ENCODE results near the gene PDE6H. TPM values are rescaled to one million over a fixed set of nuclear protein-coding genes. Genes with fewer than 3 reads are reported as not detected.

PDE6H gene
- total RNA-seq = not detected in 2 replicates

DNA sequence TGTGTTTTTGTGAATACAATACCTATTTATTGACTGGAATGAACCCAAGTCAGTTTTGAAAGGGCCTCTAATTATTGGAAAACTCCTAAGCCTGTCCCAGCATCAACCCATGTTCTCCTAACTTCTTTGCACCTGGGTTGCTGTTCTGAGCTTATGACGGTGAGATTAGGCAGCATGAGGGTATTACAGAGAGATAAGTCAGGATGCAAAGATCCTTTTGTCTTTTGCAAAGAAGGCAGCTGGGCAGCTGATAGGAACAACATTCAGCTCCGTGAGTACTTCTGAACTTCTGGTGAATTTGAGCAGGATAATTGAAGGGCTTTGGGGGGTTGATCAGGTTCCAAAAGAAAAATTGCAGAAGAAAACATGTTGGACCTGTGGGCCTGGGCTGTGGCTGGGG, at the start of gene PDE6H:
TSS of gene PDE6H (plus strand) at position 227 of the 400 bp plus-strand sequence. CDS start 4,971 bp downstream, outside the sequence.
- no peak for DNase-seq (ENCODE audit: low read depth in 2 of 2)

DNA sequence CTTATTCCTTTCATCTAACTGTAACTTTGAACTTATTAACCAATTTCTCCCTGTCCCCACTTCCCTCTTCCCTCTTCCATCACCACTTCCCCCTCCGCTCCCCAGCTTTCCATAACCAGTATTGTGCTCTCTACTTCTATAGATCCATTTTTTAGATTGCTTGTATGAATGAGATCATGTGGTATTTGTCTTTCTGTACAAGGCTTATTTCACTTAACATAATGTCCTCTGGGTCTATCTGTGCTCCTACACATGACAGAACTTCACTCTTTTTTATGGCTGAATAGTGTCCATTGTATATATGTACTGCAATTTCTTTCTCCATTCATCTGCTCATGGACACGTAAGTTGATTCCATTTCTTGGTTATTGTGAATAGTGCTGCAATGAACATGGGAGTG, 48.9 kb upstream of the PDE6H start:
- no peak for DNase-seq (ENCODE audit: low read depth in 2 of 2)

DNA sequence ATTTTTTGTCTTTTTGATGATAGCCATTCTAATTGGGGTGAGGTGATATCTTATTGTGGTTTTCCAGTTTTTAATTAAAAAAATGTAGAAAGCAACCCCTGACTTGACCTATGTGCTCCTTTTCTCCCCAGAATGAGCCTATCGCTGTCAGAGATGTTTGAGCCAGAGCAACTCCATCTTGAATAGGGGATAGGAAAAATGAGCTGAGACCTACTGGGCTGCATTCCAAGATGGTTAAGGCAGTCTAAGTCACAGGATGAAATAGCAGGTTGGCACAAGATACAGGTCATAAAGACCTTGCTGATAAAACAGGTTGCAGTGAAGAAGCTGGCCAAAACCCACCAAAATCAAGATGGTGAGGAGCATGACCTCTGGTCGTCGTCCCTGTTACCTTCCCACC, 48.3 kb upstream of the PDE6H start:
- DNase-seq (ENCODE audit: low read depth in 2 of 2) = no peak

DNA sequence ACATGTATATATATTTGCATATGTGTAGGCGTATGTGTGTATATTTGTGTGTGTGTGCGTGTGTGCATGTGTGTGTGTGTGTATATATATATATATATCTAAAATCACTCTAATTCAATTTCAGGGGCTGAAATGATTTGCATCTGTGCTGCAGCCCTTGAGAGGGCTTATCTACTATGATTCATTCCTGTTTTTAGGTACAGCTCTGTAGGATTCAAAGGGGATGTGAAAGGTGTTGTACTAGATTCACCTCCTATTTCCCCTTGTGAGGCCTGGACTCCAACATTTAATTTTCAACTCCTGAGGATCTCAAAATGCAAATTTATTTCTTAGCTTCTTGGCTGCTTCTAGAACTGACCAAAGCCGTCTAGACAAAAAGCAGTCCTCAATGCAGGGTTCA, 45.6 kb upstream of the PDE6H start:
- no peak for DNase-seq (ENCODE audit: low read depth in 2 of 2)

DNA sequence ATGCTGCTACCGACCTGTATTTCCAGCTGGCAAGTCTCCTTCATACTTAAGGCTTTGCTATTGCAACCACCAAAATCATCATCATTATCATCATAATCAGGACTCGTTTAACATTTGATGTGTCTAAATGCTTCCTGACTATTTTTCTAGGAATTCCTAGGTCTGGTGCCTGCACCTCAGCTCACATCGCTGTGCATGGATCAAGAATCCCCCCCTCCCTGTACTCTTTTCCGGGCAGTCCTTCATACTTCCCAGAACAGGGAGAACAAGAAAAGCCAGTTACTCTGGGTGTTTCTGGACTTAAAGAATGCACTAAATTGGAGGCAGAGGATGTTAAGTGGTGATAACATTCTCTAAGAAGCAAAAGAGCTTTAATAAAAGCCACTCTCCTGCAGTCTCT, 43.9 kb upstream of the PDE6H start:
- no peak for DNase-seq (ENCODE audit: low read depth in 2 of 2)

DNA sequence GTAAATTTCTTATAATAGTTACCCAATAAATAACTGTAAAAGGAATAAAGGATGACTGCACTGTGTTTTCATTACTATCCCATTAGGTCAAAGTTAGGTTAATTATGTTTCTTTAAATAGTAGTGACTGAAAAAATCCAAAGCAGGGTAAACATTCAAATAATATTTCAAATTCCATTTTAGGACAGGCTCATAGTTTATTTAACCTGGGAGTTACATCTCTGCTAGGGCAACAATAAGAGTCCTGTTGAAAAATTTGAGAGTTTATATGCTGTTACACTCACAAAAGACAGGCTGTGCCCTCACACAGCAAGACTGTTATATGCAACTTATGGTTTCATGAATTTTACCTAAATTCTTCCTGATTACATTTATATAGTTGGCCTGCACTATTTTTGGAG, 42.5 kb upstream of the PDE6H start:
- DNase-seq (ENCODE audit: low read depth in 2 of 2) = no peak

DNA sequence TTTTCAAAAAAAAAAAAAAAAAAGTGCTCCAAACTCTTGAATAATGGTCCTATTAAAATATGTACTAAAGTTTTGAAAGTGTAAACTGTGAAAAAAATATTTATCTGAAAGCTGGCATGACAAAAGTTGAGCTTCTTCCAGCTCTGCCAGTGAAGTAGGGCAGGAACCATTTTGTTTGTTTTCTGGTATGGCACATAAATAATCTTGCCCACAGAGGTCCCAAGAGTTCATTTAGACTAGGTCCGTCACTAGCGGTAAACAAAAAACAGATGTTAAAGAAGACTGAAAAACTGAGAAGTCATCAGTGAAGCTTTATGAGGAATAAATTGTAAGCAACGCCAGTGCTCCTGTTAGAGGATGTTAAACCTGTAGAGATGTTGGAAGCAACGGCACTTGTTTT, 41.5 kb upstream of the PDE6H start:
- DNase-seq (ENCODE audit: low read depth in 2 of 2) = no peak

DNA sequence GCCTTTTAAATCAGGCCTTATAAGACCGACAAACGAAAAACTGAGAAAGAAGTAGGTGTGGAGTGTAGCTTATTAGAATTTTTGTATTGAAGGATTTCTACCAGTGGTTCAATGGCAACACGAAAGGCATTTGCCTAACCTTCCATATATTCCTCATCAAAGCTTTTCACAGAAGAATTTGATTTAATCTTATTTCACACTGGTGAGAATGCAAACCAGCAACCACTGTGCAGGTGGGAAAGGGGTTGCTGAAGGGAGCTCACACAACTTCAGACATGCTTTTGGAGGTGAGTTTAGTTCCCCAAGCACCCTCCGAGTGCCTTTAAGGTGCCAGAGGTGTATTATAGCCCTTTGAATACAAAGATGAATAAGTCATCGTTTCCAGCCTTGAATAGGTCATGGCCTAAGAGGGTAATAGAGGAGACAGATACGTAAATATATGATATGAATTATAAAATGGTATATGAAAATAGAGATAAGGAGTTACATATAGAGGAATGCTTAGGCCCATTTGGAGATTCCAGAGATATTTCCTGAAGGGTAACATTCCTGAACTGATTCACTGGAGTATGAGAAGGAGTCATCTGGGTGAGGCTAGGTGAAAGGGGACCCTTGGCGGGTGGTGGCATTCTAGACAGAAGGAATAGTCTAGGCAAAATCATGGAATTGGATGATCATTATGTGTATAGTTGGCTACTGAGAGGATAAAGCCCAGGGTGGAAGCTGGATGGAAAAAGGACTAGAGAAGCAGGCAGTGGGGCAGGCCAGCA, 40.9 kb upstream of the PDE6H start:
- no peak for DNase-seq (ENCODE audit: low read depth in 2 of 2)

DNA sequence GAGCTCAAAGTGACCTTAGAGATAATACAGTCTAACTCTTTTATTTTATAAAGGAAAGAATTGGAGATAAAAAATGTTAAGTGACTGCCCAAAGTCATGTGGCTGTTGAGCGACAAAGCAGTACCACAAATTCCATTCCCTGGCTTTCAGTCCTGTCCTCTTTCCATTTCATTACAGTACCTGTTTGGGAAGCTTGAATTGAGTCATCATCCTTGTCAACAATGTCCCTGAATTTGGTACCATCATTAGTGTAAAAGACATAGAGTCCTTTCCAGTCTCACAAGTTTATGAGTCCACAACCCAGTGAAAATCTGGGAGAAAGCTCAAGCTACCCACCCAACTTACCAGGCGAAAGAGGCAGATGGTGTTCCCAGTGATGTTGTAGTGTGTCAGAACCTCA, 38.3 kb upstream of the PDE6H start:
- DNase-seq (ENCODE audit: low read depth in 2 of 2) = no peak

DNA sequence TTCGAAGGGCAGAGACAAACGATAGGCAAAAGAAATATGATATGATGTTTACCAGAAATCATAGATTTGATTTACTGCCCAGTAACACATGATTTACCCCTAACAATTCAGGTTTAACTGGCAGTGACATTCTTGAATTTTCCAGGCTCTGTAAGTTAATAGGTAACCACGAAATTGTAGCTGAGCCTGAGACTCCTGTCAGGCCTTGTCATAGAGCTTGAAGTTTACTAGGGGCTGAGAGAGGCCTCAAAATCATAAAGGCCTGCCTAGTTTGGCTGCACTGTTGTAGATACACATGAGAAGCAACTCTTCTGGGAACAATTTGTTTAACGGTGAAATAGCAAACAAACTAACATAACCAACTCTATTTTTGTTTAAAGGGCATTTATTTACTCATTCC, 37.8 kb upstream of the PDE6H start:
- no peak for DNase-seq (ENCODE audit: low read depth in 2 of 2)

DNA sequence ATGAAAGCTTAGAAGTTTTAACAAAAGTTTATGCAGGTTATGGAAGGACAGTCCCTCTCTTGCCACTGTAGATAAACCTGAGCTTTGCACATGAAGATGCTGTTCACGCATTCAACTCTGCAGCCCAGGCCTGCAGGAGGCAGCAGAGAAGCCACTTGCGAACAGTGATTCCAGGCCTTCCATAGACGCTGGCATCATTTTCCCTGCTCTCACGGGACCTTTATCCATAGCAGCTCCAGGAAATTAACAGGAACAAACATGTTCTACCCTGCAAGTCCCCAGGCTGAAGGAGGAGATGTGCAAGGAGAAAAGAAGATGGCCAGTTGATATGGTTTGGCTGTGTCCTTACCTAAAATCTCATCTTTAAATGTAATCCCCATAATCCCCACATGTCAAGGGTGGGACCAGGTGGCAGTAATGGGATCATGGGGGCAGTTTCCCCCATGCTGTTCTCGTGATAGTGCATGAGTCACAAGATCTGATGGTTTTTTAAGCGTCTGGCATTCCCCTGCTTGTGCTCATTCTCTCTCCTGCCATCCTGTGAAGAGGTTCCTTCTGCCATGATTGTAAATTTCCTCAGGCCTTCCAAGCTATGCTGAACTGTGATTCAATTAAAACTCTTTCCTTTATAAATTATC, 36.5 kb upstream of the PDE6H start:
- DNase-seq (ENCODE audit: low read depth in 2 of 2) = peak in 1 of 2 donors; percentile 30

DNA sequence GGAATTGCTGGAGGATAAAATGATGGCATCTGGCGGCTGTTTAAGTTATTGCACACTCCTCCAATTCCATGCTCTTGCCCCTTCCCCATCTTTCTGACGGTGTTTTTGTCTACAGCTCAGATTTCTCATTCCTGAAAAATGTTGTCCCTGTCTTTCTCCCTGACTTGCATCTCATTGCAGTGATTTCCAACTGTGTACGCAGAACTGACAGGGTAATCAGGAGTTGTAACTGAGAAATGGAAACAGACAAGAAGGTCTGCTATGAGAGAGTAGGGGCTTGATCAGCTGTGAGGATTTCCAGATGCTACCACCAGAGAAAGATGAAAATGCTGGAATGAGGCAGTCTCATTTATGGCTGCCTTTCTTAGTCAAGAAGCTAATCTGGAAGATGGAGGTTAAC, 35.8 kb upstream of the PDE6H start:
- no peak for DNase-seq (ENCODE audit: low read depth in 2 of 2)

DNA sequence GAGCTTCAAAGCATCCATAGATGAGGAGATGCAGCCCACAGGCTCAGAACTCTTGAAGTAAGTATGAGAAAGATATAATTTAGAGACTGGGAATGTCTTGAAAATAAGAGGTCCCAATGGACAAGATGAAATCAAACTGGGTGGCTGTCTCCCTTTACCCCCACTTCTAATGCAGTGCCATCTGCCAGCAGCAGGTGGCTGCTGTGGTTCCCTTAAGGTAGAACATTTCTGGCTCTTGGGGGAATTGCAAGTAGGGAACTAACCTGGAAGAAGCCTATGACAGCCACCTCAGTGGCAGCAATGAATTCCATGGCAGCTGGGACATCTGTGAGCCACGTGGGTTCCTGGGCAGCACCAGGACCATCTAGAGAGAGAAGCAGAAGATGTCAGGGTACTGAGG, 35.2 kb upstream of the PDE6H start:
- no peak for DNase-seq (ENCODE audit: low read depth in 2 of 2)

DNA sequence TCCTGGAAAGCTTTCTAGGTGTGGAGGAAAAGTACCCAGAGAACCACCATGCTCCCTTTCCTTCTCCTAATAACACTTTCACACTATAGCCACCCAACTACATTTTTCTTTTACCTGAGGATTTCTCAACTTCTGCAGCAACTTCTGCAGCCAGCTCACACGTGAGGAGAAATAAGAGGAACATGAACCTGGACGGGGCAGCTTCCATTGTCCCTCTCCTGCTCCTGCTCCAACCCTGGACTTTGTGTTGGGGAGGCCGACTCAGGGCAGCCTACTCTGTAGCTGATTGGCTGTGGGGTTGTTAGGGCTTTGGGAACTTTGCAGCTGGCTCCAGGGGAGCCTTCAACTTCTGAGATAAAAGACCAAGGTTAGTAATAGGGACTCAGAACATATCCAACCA, 34.5 kb upstream of the PDE6H start, which contains the start of gene ERP27:
TSS of gene ERP27 (minus strand) at position 237 of the 400 bp plus-strand sequence. CDS start at position 208, 29 bp downstream.
- DNase-seq (ENCODE audit: low read depth in 2 of 2) = no peak

DNA sequence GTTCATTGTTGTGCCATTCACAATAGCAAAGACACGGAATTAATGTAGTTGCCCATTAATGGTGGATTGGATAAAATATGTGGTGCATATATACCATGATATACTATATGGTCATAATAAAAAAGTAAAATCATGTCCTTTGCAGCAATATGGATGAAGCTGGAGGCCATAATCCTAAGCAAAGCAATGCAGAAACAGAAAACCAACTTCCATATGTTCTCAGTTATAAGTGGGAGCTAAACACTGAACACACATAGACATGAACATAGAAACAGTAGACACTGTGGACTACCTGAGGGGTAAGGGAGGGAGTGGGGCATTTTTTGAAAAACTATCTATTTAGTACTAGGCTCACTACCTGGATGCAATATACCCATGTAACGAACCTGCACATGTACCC, 31.5 kb upstream of the PDE6H start:
- DNase-seq (ENCODE audit: low read depth in 2 of 2) = no peak

DNA sequence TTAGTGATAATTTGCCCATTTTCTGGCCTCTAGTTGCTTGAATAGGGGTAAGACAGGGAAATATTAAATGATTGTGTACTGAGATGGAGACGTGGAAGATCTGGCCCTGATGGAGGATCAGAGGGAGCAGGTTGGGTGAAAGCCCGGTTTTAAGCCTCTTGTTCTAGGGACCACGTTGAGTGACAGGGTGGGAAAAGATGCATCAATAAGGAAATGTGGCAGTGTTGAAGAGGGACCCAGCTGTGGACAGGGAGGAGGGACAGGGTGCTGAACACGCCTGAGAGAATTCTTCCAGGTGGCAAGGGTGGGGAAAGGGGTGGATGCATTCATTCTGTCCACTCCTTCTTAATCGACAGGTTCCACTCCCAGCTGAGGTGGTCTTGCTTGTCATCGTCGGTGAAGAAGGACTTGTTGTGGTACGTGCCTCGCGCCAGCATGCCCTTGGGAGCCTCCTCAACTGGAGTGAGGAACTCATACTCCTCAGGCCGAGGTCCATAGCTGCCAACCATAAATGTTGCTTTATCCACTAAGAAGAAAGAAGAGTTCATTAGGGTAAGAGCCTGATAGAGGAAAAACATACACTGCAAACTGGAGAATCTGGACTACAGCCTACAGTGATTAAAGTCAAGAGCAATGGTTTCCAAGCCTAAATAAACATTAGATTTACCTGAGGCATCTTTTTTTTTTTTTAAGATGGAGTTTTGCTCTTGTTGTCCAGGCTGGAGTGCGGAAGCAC, 30.5 kb upstream of the PDE6H start:
- DNase-seq (ENCODE audit: low read depth in 2 of 2) = no peak

DNA sequence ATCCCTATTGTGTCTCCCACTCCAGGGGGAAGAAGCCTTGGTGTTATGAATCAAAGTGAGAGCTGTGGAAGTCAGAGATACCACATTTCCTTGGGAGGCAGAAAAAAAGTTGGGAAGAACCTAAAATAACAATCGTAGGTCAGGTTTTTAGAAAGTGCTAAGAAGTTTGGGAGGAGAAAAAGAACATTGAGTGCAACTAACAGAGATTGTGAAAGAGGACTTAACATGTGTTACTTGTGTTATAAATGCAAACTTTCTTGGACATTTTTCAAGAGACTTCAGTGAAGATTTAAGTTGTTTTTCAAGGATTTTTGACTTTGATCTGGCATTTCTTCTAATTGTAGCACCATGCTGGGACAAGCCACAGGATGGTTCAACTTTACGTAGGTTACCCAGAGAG, 26.7 kb upstream of the PDE6H start:
- DNase-seq (ENCODE audit: low read depth in 2 of 2) = no peak

DNA sequence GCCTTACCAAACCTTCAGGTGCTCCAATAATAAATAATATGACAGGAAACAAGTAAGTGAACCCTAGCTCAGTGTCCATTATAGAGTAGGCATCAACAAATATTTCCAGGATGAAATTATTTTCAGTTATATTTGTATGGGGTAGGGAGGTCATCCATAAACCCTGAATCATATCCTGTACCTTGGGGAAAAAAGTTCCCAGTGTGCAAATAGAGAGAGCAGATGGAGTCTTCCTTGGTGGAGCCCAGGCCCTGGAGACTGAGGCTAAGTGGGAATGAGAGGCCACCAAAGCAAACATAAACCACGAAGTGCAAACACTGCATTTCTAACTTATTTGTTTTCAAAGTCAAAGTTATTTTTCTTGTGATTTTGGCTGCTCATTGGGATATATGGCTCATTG, 26.0 kb upstream of the PDE6H start:
- DNase-seq (ENCODE audit: low read depth in 2 of 2) = peak in 1 of 2 donors; percentile 66

DNA sequence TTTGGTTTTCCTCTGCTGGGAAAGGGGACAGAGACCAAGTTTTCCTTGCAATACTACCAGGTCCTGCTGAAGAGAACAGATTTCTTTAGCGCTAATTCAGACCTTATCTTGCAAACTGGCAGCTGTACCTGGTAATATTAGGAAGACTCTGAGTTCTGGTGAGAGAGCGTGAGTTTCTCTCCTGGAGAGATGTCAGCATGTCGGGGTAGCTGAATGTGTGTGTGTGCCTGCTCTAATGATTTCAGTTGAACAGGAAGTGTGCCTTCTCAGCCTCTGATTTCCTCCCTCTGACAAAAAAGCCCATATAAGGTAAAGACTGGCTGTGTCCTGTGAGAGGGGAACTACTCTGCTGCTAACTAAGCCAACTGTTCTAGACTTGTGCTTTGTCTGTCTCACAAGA, 24.2 kb upstream of the PDE6H start:
- peak; percentile 96 for DNase-seq (ENCODE audit: low read depth in 2 of 2)

DNA sequence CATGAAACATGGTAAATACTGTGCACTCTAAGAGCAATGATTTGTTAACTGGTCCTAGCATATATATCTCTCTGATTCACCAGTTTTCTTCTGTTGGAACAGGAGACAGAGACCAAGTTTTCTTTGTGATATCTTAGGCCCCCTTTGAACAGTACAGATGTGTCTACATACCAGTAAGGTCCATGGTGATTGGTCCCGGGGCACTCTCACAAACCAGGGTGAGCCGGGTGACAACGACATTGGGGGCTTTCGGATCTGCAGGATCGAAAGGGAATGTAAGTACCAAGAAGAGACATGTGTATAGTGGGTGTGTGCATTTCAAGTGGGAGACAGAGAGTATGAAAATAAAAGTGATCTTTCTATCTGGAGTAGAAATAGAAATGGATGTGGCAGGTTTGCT, 23.2 kb upstream of the PDE6H start:
- DNase-seq (ENCODE audit: low read depth in 2 of 2) = no peak

DNA sequence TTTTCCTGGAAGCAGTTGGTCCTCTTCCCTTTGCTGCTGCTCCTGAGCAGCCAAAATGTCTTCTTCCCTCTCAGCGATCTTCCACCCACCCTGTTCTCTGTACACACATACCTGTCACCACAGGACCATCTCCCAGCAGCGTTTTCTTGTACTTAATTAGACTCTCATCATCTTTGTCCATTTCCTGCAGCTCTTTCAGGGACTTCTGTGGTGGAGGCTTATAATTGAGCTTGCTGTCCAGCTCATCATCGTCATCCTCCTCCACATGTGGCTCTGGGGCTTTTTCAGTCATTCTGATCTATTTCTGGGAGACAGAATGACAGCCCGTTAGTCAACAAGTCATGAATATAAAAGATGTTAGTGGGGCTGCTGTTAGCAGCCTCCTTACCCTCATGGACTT, 22.4 kb upstream of the PDE6H start:
- no peak for DNase-seq (ENCODE audit: low read depth in 2 of 2)

DNA sequence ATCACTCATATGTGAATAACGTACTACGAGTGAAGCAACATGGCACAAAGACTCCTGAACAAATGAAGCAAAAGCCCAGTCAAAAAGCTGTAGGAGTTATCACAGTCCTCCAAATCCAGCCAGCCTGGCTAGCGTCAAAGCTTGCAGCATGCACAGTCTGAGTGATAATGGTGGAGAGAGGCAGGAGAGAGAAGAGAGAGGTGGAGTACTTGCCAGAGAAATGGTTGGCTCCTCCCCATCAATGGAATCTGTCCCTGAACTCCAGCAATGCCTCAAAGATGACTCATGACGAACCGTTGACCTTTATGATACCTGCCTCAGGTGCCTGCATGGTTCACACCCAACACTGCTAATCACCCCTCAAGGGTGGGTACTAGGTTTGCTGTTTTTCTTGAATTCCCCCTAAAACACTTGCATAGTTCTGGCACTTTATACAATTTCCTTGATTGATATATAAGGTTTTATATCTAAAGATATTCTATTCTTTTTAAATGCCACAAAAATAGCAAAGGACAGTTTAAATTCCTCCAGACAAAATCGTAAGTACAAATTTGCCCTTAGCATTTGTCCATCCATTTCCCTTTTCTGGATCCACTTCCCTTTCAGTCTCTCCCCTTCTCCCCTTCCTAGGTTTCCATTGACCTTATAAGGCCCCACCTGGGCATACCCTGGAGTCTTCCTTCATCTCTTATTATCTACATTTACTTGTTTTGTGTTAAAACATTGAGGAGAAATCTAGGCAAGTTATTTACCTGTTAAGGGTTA, 21.7 kb upstream of the PDE6H start:
- DNase-seq (ENCODE audit: low read depth in 2 of 2) = peak in 1 of 2 donors; percentile 42

All from dermis microvascular lymphatic vessel endothelial cell (primary cell).